Activated T-helper 1 cell treated with anti-CD3 and anti-CD28 coated beads, Interleukin-12 subunit alpha, Interleukin-12 subunit beta, Interleukin-2, Interleukin-4 antibody, amounts not matched to agents 30 ng/mL and 10 ng/mL and 1 ng/mL, durations not matched to agents 14 hours and 24 hours and 36 hours (primary cell): Measurements from ENCODE around the gene SYT7. TPM values are rescaled to one million over a fixed set of nuclear protein-coding genes. Genes with fewer than 3 reads are reported as not detected.

Experiments
- DNase-seq: peaks from one replicate; pipeline ENCODE4 v3.0.0; 2021; ENCODE audit warnings: low spot score
- H3K27ac Mint-ChIP-seq: one replicate; pipeline ENCODE4 v1.8.0; 2021; ENCODE audit warnings: mild to moderate bottlenecking, mixed read lengths
- H3K27me3 Mint-ChIP-seq: one replicate; pipeline ENCODE4 v1.8.0; 2022; ENCODE audit warnings: mild to moderate bottlenecking, moderate library complexity, mixed read lengths; ENCODE audit not compliant: insufficient read depth
- H3K36me3 Mint-ChIP-seq: one replicate; pipeline ENCODE4 v1.8.0; 2021; ENCODE audit warnings: low read depth, mixed read lengths
- H3K4me1 Mint-ChIP-seq: one replicate; pipeline ENCODE4 v1.8.0; 2021; ENCODE audit warnings: low read depth, mixed read lengths
- H3K4me3 Mint-ChIP-seq: one replicate; pipeline ENCODE4 v1.8.0; 2021; ENCODE audit warnings: mild to moderate bottlenecking, moderate library complexity, mixed read lengths
- H3K9me3 Mint-ChIP-seq: one replicate; pipeline ENCODE4 v1.8.0; 2021; ENCODE audit warnings: mixed read lengths
- intact Hi-C: fragments of 100-400 bp; cut with micrococcal nuclease; formaldehyde crosslinking; loops from one replicate; pipeline ENCODE4 v1.15.1; 2024
- total RNA-seq: library from RNA; stranded (reverse); gene quantifications from 2 replicates; pipeline ENCODE4 v1.2.3, GENCODE V29; 2022

The SYT7 gene
- total RNA-seq, 1 donor from 2014 or later: 0.44 TPM

DNA sequence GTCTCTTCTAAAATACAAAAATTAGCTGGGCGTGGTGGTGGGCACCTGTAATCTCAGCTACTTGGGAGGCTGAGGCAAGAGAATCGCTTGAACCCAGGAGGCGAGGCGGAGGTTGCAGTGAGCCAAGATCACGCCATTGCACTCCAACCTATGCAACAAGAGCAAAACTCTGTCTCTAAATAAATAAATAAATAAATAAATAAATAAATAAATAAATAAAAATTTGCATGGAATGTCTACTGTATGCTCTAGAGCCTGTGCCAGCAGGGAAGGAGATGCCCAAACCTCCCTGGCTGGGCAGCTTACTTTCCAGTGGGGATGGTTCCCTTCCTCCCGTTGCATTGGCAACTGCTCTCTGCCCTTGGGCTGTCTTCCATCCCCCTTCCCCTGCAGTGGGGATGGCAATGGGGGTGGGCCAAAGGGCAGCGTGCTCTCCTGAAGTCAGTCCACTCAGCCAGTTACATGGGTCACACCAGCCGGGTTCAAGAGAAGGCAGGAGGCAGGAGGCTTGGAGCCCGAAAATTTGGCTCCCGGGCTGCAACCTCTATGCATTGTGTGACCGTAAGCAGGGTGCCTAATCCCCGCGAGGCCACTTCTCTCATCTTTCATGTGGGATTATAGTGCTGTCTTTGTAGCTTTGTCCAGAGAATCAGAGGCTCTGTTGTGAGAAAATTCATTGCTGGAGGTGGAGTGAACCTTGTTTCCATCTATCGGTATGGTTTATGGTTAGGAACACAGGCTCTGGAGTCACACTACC, 73.7 kb downstream of the SYT7 start:
- Mint-ChIP-seq H3K4me1 (peaks cover 6% of the 10 kb centered on the region), H3K36me3 (no peaks in the 10 kb centered on the region), H3K9me3 (no peaks in the 10 kb centered on the region), H3K27me3 (peaks cover 40% of the 10 kb centered on the region), H3K4me3 (no peak overlapping the region), H3K27ac (no peak overlapping the region)
- DNase-seq: no peak
- intact Hi-C loops: loop anchor here (5.0 kb wide), 1 partner anchor 310 kb away; the partner anchor contains the start of gene FADS1

DNA sequence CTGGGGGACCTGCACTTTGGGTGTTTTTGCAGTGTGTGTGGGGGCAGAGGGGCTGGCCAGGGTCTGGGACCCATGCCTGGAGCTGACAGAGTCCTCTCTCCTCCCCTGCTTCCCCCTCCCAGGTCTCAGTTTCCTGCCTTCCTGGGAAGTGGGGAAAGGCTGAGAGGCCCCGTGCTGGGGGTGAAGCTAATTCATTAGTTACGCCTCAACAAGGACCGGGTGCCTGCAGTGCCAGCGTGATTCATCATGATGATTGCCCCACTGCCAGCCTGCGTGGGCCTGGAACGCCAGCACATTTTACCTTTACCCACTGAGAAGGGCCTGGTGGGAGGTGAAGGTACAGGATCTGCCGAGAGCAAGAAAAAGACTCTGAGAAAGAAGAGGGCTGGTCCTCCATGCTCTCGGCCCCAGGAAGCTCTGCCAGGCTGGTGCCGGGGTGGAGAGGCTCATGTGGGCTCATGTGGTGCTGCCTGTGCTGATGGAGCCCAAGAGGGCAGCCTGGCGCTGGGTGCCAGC, 75.2 kb downstream of the SYT7 start:
- Mint-ChIP-seq H3K36me3 (no peaks in the 10 kb centered on the region), H3K4me3 (no peak overlapping the region), H3K27ac (no peak overlapping the region), H3K27me3 (peaks cover 32% of the 10 kb centered on the region), H3K9me3 (no peaks in the 10 kb centered on the region), H3K4me1 (peaks cover 6% of the 10 kb centered on the region)
- no peak for DNase-seq
- intact Hi-C loops: loop anchor here (5.0 kb wide), 1 partner anchor 312 kb away; the partner anchor contains the start of gene FADS1

DNA sequence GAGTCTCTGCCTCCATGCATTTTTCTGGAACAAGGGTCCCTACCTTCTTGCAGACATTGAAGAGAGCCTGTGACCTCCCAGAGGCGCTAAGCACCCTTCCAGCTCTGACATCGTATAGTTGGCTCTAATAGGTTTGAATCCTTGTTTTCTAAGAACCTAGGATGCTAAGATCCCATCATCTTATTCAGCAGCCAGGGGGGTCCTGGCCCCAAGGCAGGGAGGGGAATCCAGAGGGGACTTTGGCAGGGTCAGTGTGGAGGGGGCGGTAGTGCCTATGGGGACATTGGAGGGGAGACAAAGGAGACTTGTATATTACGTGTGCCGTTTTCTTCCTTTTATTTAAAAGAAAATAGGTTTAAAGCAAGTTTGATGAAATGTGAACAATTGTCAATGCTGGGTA, 75.8 kb downstream of the SYT7 start:
- Mint-ChIP-seq H3K4me3 (no peak overlapping the region), H3K27ac (no peak overlapping the region), H3K27me3 (peaks cover 28% of the 10 kb centered on the region), H3K4me1 (peaks cover 6% of the 10 kb centered on the region), H3K36me3 (no peaks in the 10 kb centered on the region), H3K9me3 (no peaks in the 10 kb centered on the region)
- intact Hi-C loops: loop anchor here (5.0 kb wide), 1 partner anchor 312 kb away; the partner anchor contains the start of gene FADS1
- no peak for DNase-seq

DNA sequence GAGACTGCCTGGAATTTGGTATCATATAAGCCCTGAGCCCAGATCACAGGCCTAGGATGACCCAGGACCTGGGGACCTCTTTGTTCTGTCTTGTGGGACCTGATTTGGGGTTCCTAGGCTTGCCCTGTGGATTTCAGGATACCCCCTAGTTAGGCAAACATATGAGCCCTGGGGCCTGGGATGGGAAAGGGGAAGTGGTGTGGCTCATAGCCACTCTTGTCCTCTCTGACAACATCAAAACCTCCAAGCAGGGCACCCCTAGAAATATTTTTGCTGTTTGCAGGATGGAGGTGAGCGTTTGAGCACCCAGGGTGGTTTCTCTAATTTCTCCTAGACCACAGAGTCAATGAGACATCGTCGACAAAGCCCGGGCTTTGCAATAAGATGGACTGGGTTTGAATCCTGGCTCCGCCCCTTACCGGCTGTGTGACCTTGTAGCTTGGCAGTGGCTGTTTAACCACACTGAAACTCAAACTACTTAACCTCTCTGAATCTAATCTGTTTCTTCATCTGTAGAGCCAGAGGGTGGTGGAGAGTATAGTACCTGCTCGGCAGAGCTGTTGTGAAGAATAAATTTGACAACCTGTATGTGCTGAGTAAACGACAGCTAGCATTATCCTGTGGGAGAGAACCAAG, 77.6 kb downstream of the SYT7 start:
- H3K4me1 Mint-ChIP-seq: peaks cover 6% of the 10 kb centered on the region
- H3K9me3 Mint-ChIP-seq: no peaks in the 10 kb centered on the region
- H3K4me3 Mint-ChIP-seq: no peak overlapping the region
- intact Hi-C loops: no loop called here
- H3K27me3 Mint-ChIP-seq: peaks cover 22% of the 10 kb centered on the region
- no peak for DNase-seq
- H3K27ac Mint-ChIP-seq: no peak overlapping the region
- H3K36me3 Mint-ChIP-seq: no peaks in the 10 kb centered on the region

DNA sequence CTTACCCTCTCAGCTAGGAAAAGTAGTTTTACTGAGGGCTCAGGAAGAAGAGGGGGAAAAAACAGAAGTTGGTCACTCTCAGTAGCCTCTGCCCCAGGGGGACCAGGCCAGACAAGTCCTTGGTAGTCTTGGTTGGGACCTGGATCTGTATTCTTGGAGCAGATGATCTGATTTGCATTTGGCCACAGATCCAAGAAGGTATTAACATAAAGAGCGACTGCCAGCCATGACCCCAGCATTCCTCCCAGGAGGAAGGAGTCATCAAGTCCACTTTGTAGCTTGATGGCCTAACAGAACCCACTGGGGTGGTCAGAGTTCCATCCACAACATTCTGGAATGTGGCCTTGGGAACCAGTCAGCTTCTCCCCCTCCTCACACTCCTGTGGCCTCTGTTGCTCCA, 78.4 kb downstream of the SYT7 start:
- Mint-ChIP-seq H3K4me1 (peaks cover under 1% of the 10 kb centered on the region), H3K27ac (no peak overlapping the region), H3K9me3 (no peaks in the 10 kb centered on the region), H3K4me3 (no peak overlapping the region), H3K27me3 (peaks cover 16% of the 10 kb centered on the region), H3K36me3 (no peaks in the 10 kb centered on the region)
- intact Hi-C loops: no loop called here
- no peak for DNase-seq

DNA sequence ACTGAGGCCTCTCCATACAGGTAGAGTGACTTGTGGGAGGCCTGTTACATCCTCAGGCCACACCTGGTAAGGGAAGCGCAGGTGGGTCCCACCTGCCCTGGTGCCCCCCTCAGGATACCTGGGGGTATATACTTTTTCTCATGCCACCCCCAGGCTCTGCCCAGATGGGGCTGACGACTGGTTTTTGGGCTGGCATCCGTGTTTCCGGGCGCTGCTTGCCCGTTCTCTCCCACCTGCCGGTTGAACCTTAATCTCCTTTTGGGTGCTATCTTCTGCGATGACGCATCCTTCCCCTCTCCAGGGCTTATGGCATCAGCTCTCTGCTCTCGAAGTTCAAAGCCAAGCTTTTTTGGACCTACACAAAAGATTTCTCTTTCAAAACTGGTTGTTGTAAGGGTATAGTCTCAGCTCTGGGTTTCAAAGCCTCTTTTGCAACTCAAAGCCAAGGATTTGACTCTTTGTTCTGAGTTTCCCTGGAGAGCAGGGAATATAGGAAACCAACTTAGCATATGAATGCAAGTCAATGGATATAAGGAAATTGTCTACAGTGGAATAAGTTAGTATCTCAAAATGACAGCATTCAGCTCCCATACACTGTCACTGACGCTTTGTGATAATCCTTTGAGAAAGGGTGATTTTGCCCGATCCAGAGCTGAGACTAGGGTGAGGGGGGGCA, 80.9 kb downstream of the SYT7 start:
- no peak for DNase-seq
- Mint-ChIP-seq H3K27me3 (peaks cover 2% of the 10 kb centered on the region), H3K4me3 (no peak overlapping the region), H3K36me3 (no peaks in the 10 kb centered on the region), H3K9me3 (no peaks in the 10 kb centered on the region), H3K4me1 (no peaks in the 10 kb centered on the region), H3K27ac (no peak overlapping the region)
- intact Hi-C loops: no loop called here

DNA sequence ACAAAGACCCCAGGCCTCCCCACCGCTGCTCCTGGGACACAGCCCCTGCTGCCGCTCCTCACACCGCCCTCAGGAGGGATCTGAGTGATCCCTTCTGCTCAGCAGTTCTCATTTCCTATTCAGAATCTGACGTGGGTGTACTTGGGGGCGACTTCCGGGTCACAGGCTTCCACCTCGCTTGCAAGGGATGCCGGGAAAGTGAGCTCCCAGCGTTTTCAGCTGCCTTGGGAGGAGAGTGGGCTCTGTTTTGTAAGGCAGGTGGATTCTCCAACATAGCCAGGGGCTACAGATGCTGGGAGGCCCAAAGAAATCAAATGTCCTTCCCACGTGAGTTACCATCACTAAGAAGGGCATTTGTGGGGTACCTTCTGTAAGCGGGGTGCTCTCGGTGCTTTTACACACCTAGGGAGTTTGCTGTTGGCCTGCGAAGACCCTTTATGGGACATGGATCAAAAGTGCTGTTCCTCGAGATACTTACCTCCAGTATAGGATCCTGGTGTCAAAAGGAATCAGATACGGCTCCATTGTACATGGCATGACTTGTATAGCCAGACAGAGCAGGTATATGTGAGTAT, 82.0 kb downstream of the SYT7 start:
- intact Hi-C loops: no loop called here
- Mint-ChIP-seq H3K4me3 (no peak overlapping the region), H3K27me3 (peaks cover 2% of the 10 kb centered on the region), H3K27ac (no peak overlapping the region), H3K9me3 (no peaks in the 10 kb centered on the region), H3K36me3 (no peaks in the 10 kb centered on the region), H3K4me1 (no peaks in the 10 kb centered on the region)
- no peak for DNase-seq

DNA sequence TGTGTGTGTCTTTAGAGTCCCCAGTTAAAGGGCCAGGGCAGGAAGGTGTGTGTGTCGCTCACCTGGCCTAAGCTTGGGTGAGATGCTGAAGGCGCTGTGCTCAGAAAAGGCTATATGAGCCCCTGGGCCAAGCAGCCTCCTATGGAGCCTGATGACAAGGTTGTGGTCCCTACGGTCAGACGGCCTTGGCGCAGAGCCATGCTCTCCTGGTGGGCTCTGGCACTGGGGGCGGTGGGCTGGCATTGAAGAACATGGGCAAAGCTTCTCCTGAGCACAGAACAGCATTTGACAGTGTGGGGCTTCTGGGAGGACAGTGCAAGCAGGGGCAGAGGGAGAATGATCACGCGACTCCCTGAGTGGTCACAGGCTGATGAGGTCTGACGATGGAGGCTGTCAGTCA, 83.0 kb downstream of the SYT7 start:
- no peaks in the 10 kb centered on the region for H3K9me3 Mint-ChIP-seq
- peaks cover 2% of the 10 kb centered on the region for H3K27me3 Mint-ChIP-seq
- H3K4me3 Mint-ChIP-seq: no peak overlapping the region
- H3K36me3 Mint-ChIP-seq: no peaks in the 10 kb centered on the region
- H3K27ac Mint-ChIP-seq: no peak overlapping the region
- H3K4me1 Mint-ChIP-seq: no peaks in the 10 kb centered on the region
- intact Hi-C loops: no loop called here
- DNase-seq: no peak

DNA sequence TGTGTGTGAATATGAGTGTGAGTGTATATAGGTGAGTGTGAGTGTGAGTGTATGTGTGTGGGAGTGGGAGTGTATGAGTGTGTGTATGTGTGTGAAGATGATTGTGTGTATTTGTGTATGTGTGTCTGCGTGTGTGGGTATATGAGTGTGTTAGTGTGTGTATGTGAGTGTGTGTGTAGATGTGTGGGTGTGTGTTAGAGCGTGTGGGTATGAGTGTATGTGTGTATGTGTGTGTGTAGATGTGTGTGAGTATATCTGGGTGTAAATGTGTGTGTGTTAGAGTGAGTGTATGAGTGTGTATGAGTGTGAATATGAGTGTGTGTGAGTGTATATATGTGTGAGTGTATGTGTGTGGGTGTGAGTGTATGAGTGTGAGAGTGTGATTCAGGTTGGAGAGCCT, 83.4 kb downstream of the SYT7 start:
- no peak for DNase-seq
- H3K9me3 Mint-ChIP-seq: no peaks in the 10 kb centered on the region
- intact Hi-C loops: no loop called here
- H3K4me3 Mint-ChIP-seq: no peak overlapping the region
- H3K36me3 Mint-ChIP-seq: no peaks in the 10 kb centered on the region
- H3K4me1 Mint-ChIP-seq: no peaks in the 10 kb centered on the region
- H3K27ac Mint-ChIP-seq: no peak overlapping the region
- peaks cover 2% of the 10 kb centered on the region for H3K27me3 Mint-ChIP-seq

DNA sequence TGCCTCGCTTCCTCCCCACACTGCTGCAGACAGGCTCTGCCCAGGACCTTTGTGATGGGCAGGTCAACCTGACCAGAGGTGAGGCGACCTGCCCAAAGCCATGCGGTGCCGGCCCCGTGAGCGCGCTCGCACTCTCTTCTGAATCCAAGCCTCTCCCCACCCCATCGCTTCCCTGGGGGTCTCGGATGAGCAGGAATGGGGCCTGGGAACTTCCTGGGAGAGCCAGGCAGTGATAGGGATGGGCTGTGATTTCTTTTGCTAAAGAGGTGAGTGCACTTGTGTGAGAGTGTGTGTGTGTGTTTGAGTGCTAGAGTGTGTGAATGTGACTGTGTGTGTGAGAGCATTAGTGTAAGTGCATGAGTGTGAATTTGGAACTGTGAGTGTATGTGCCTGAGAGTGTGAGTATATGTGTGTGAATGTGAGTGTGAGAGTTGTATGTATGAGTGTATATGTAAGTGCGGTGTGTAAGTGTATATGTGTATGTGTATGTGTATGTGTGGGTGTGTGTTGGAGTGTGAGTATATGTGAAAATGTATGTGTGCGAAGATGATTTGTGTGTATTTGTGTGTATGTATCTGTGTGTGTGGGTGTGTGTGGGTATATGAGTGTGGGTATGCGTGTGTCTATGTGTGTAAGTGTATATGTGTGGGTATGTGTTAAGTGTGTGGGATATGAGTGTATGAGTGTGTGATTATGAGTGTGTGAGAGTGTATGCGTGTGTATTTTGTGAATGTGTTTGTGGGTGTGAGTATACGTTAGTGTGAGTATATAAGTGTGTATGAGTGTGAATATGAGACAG, 84.1 kb downstream of the SYT7 start:
- Mint-ChIP-seq H3K36me3 (no peaks in the 10 kb centered on the region), H3K4me1 (no peaks in the 10 kb centered on the region), H3K27ac (no peak overlapping the region), H3K4me3 (no peak overlapping the region), H3K9me3 (no peaks in the 10 kb centered on the region), H3K27me3 (peaks cover 2% of the 10 kb centered on the region)
- no peak for DNase-seq
- intact Hi-C loops: no loop called here

DNA sequence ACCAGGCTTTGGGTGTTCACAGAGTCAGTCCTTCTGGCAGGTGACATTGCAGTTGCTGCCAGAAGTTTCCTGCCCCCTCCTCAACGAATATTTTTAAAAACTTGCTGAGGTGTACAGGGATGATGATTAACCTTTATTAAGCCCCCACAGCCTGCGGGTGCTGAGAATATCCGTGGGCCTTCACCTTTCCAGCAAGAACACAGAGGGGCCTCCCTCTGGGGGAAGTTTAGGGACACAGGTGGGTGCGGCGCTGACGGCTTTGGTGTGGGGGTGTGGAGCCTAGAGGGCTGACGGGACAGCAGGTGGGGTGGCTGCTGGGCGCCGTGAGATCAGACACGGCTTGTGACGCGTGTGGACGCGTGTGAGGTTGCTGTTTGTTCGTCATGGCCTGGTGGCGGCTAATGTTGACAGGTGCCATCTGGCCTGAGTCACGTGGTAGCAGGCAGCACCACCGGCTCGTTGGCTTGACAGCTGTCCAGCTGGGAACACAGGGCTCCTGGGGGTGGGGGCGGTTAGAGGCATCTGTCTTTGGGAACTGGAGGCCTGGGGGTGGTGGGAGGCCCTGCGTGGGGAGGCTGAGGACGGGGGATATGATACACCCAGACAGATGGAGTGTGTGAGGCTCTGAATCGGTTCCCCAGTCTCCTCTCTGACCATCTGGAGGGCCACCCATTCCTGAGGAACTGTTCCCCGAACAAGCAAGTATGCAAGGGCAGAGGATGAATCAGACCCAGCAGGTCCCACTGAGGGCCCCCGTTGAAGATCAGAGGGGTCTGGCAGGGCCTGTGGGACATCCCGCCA, 84.9 kb downstream of the SYT7 start:
- Mint-ChIP-seq H3K9me3 (no peaks in the 10 kb centered on the region), H3K27me3 (no peaks in the 10 kb centered on the region), H3K27ac (no peak overlapping the region), H3K4me1 (no peaks in the 10 kb centered on the region), H3K36me3 (no peaks in the 10 kb centered on the region), H3K4me3 (no peak overlapping the region)
- intact Hi-C loops: no loop called here
- no peak for DNase-seq
